Rectal smooth muscle tissue (tissue), 1 donor: ENCODE measurements around the gene SPOP.
"Not testable (repeated sequence)": the region's sequence is repeated elsewhere in the genome, so short reads cannot be mapped to it uniquely, and the experiment has no call there.

Experiments used
- H3K27ac ChIP-seq: one replicate; pipeline ENCODE4 v1.7.0; 2013; ENCODE audit warnings: low read depth, low read length, inconsistent platforms
- H3K27me3 ChIP-seq: one replicate; pipeline ENCODE4 v1.7.0; 2013; ENCODE audit warnings: low read length; ENCODE audit not compliant: control insufficient read depth, insufficient read depth
- H3K36me3 ChIP-seq: one replicate; pipeline ENCODE4 v1.7.0; 2013; ENCODE audit warnings: low read length; ENCODE audit not compliant: control insufficient read depth, insufficient read depth
- H3K4me1 ChIP-seq: one replicate; pipeline ENCODE4 v1.7.0; 2013; ENCODE audit warnings: low read length; ENCODE audit not compliant: control insufficient read depth, insufficient read depth
- H3K4me3 ChIP-seq: one replicate; pipeline ENCODE4 v1.7.0; 2013; ENCODE audit warnings: low read length
- H3K9ac ChIP-seq: one replicate; pipeline ENCODE4 v1.7.0; 2013; ENCODE audit warnings: low read length

SPOP gene

GRCh38 chr17:49576088-49576916 is 101.6 kb downstream of the SPOP start:
- Histone ChIP-seq H3K27me3 (peaks cover 2% of the 10 kb centered on the region), H3K36me3 (peaks cover 3% of the 10 kb centered on the region), H3K4me1 (peaks cover 20% of the 10 kb centered on the region), H3K9ac (peak overlapping the region; percentile 28), H3K27ac (peak overlapping the region; percentile 89), H3K4me3 (peak overlapping the region; percentile 61)

- H3K27ac ChIP-seq = peak within 1 kb of the TSS; percentile 89
- peak within 1 kb of the TSS; percentile 28 for H3K9ac ChIP-seq
- H3K36me3 ChIP-seq = peaks cover 3% of the 10 kb centered on the region
- peak within 1 kb of the TSS; percentile 61 for H3K4me3 ChIP-seq
- H3K4me1 ChIP-seq = peaks cover 20% of the 10 kb centered on the region
- H3K27me3 ChIP-seq = peaks cover 2% of the 10 kb centered on the region
Observed at GRCh38 chr17:49575679-49576087, 102.2 kb downstream of the SPOP start, which contains the start of gene NXPH3. Gene NXPH3 (plus strand): TSS chr17:49575871. CDS start chr17:49576220, 349 bp downstream.

GRCh38 chr17:49574945-49575678 is 102.8 kb downstream of the SPOP start:
- peaks cover 2% of the 10 kb centered on the region for H3K27me3 ChIP-seq
- peaks cover 20% of the 10 kb centered on the region for H3K4me1 ChIP-seq
- H3K9ac ChIP-seq = no peak overlapping the region
- peak overlapping the region; percentile 23 for H3K4me3 ChIP-seq
- peak overlapping the region; percentile 75 for H3K27ac ChIP-seq
- peaks cover under 1% of the 10 kb centered on the region for H3K36me3 ChIP-seq

DNA sequence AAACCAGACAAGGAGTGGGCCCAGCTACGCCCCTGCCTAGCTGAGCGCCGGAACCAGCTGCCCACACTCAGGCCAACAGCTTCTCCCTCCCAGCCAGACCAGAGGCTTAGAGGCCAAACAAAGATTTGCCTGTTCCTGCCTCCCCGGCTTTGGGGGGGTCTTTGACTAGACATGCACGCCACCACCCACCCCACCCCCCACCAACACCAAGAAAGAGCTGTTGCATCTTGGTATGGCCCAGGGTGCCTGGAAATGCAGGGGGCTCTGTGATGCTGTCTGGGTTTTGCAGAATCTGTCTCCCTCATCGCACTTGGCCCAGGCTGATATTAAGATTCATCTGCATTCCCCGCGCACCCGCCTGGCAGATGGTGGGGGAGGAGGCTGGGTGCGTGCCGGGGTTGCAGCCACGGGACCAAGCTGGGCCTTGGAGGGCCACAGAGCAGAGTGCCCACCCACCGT is 103.5 kb downstream of the SPOP start:
- Histone ChIP-seq H3K27me3 (peaks cover 2% of the 10 kb centered on the region), H3K27ac (peak overlapping the region; percentile 75), H3K9ac (no peak overlapping the region), H3K4me1 (peaks cover 20% of the 10 kb centered on the region), H3K36me3 (no peaks in the 10 kb centered on the region), H3K4me3 (no peak overlapping the region)

DNA sequence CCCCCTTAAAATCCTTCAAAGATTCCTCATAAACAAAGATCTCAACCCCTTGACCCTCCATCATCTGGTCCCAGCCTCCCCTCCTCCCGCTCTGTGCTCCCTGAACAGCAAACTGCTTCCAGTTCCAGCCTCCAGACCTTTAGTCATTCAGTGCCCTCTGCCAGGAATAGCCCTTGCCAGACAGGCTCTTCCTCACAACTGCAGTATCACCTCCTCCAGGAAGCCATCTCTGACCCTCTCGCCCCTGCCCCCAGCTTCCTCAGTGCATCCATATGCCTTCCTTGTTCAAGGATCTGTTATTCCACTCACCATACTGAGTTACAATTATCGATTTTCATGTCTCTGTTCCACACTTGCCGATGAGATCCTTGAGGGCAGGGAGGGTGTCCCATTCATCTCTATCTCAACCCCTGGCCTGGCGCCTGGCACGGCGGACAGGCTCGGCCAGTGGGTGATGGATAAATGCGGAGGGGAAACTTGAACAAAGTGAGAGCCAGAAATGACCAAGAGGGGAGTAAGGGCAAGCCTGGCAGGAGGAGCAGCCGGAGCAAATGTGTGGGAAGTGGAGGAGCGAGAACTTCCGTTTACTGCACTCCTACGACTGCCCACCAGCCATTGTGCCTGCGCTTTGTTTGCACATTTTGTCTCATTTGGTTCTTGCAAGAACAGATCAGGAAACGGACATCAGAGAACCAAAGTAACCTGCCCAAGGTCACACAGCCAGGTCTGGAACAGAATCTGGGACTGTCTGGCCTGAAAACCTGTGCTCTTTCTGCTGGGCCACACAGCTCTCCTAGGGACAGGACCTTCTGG is 104.2 kb downstream of the SPOP start:
- Histone ChIP-seq H3K27ac (peak overlapping the region; percentile 75), H3K9ac (no peak overlapping the region), H3K27me3 (peaks cover 2% of the 10 kb centered on the region), H3K4me3 (no peak overlapping the region), H3K4me1 (peaks cover 20% of the 10 kb centered on the region), H3K36me3 (no peaks in the 10 kb centered on the region)

- peaks cover 17% of the 10 kb centered on the region for H3K4me1 ChIP-seq
- no peak overlapping the region for H3K27ac ChIP-seq
- no peaks in the 10 kb centered on the region for H3K36me3 ChIP-seq
- peaks cover 2% of the 10 kb centered on the region for H3K27me3 ChIP-seq
- H3K4me3 ChIP-seq = no peak overlapping the region
- H3K9ac ChIP-seq = no peak overlapping the region
Observed at GRCh38 chr17:49572806-49573420, 105.0 kb downstream of the SPOP start.

GRCh38 chr17:49572226-49572625 is 105.7 kb downstream of the SPOP start:
- no peak overlapping the region for H3K9ac ChIP-seq
- H3K27me3 ChIP-seq = peaks cover 2% of the 10 kb centered on the region
- H3K4me3 ChIP-seq = no peak overlapping the region
- no peaks in the 10 kb centered on the region for H3K36me3 ChIP-seq
- no peak overlapping the region for H3K27ac ChIP-seq
- H3K4me1 ChIP-seq = peaks cover 14% of the 10 kb centered on the region

- no peak overlapping the region for H3K9ac ChIP-seq
- peaks cover 2% of the 10 kb centered on the region for H3K27me3 ChIP-seq
- H3K27ac ChIP-seq = no peak overlapping the region
- no peak overlapping the region for H3K4me3 ChIP-seq
- H3K4me1 ChIP-seq = peaks cover 19% of the 10 kb centered on the region
- no peaks in the 10 kb centered on the region for H3K36me3 ChIP-seq
Observed at GRCh38 chr17:49571764-49572163, 106.1 kb downstream of the SPOP start.

- H3K36me3 ChIP-seq = no peaks in the 10 kb centered on the region
- peaks cover 22% of the 10 kb centered on the region for H3K4me1 ChIP-seq
- peak overlapping the region; percentile 75 for H3K27ac ChIP-seq
- peaks cover 2% of the 10 kb centered on the region for H3K27me3 ChIP-seq
- H3K4me3 ChIP-seq = no peak overlapping the region
- H3K9ac ChIP-seq = no peak overlapping the region
Observed at GRCh38 chr17:49571283-49571682, 106.6 kb downstream of the SPOP start.

- H3K27me3 ChIP-seq = peaks cover 2% of the 10 kb centered on the region
- peaks cover 24% of the 10 kb centered on the region for H3K4me1 ChIP-seq
- no peak overlapping the region for H3K4me3 ChIP-seq
- peak overlapping the region; percentile 75 for H3K27ac ChIP-seq
- H3K9ac ChIP-seq = no peak overlapping the region
- no peaks in the 10 kb centered on the region for H3K36me3 ChIP-seq
Observed at GRCh38 chr17:49570540-49571242, 107.2 kb downstream of the SPOP start.

DNA sequence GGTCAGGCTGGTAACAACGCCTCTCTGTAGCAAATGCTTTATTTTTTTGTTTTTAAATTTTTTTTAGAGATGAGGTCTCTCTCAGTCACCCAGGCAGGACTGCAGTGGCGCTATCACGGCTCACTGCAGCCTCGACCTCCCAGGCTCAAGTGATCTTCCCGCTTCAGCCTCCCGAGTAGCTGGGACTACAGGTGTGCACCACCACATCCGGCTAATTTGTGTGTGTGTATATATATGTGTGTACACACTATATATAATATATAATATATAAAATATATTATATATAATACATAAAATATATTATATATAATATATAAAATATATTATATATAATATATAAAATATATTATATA is 109.2 kb downstream of the SPOP start:
- H3K4me1 ChIP-seq = peaks cover 16% of the 10 kb centered on the region
- H3K27me3 ChIP-seq, H3K36me3 ChIP-seq, H3K9ac ChIP-seq, H3K27ac ChIP-seq: not testable (repeated sequence)
- H3K4me3 ChIP-seq = peak overlapping the region; percentile 56
